ENCODE results near the gene MDM2.

GRCh38 chr12:68853396-68854077, 45.6 kb downstream of the MDM2 start:
- TF ChIP-seq ARNTL (CRISPR knock-in tag; IDR thresholded peaks at IDR 0.05; ENCODE audit: borderline replicate concordance, low read depth) (no peak), ZC3H10 (CRISPR knock-in tag; IDR thresholded peaks at IDR 0.05) (no peak), ZFP30 (CRISPR knock-in tag; IDR thresholded peaks at IDR 0.05) (no peak), ISL1 (CRISPR knock-in tag; IDR thresholded peaks at IDR 0.05) (no peak), PATZ1 (CRISPR knock-in tag; IDR thresholded peaks at IDR 0.05; ENCODE audit: borderline replicate concordance) (no peak), RARB (CRISPR knock-in tag; IDR thresholded peaks at IDR 0.05) (no peak), ZFP3 (CRISPR knock-in tag; IDR thresholded peaks at IDR 0.05) (no peak), GLIS3 (CRISPR knock-in tag; IDR thresholded peaks at IDR 0.05) (no peak), OSR1 (CRISPR knock-in tag; IDR thresholded peaks at IDR 0.05) (no peak), CREB5 (CRISPR knock-in tag; IDR thresholded peaks at IDR 0.05; ENCODE audit: low read depth) (no peak), TCF4 (CRISPR knock-in tag; IDR thresholded peaks at IDR 0.05; ENCODE audit: borderline replicate concordance) (no peak), CSRNP3 (CRISPR knock-in tag; IDR thresholded peaks at IDR 0.05) (no peak), ZNF8 (CRISPR knock-in tag; IDR thresholded peaks at IDR 0.05) (no peak), POU6F1 (CRISPR knock-in tag; IDR thresholded peaks at IDR 0.05; ENCODE audit: borderline replicate concordance, low read depth) (no peak)
